Frontal cortex (tissue), 4 donors: ENCODE measurements around the gene TMED9. TPM values are rescaled to one million over a fixed set of nuclear protein-coding genes. Genes with fewer than 3 reads are reported as not detected.

ENCODE experiments used
- DNase-seq, 2 donors: peaks; one replicate each; pipeline ENCODE4 v3.0.0; 2012; ENCODE audit warnings: low spot score in 2 of 2
- FAIRE-seq: peaks from 2 replicates; lab custom pipeline; 2012; peaks lifted over from hg19 to GRCh38; lab: Jason Lieb, UNC
- total RNA-seq: library from RNA; depleted of rRNA; stranded (reverse); fragments of >200 nt; gene quantifications from one replicate; pipeline ENCODE4 v1.2.3, GENCODE V29; 2014
- donor health status: control.
- donor health status: control.
- donor health status: control.

Gene TMED9
- total RNA-seq, 1 donor from 2014 or later: 28.1 TPM

DNA sequence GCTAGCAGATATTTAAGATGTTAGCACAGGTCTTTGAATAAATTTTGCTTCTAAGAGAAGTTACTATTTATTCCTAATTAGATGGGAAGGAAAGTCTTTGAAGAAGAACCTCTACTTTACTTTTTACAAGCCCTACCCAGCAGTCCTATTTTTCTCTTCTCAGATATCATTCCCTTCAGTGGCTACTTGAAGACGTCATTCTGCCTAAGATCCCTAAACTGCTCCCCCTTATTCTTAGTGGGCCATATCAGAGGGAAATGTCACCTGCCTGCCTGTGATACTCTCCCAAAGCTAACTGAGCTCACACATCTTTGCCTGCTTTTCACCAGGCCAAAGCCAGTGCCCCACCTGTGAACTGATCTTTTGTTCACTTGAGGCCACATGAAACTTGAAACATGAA lies 16.5 kb upstream of the TMED9 start:
- no peak for DNase-seq
- FAIRE-seq: no peak

DNA sequence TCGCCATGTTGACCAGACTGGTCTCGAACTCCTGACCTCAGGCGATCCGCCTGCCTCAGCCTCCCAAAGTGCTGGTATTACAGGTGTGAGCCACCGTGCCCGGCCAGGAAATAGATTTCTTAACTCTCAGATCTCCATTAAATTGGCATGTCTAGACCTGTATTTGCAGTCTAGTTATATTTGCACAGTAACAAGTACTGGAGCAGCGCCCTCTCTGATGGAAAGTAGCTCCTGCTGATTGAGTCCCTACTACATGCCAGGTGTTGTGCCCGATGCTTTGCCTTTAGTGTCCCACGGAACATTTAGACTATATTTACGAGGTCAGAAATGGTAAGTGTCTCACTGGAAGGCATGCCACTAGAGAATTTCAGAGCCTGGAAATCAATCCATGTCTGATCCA lies 15.8 kb upstream of the TMED9 start:
- FAIRE-seq (no peak), DNase-seq (no peak)

- no peak for FAIRE-seq
- DNase-seq: no peak
These were observed 13.7 kb upstream of the TMED9 start for GRCh38 chr5:177578316-177578715.

- FAIRE-seq: no peak
- no peak for DNase-seq
These were observed 3.5 kb upstream of the TMED9 start for GRCh38 chr5:177588413-177588909.

GRCh38 chr5:177590406-177590805 lies 1.6 kb upstream of the TMED9 start:
- FAIRE-seq (no peak), DNase-seq (no peak)

- DNase-seq: no peak
- FAIRE-seq: no peak
These were observed 353 bp upstream of the TMED9 start for GRCh38 chr5:177591690-177592009.

GRCh38 chr5:177592905-177593304 lies 902 bp downstream of the TMED9 start:
- FAIRE-seq (no peak), DNase-seq (no peak)

- FAIRE-seq (no peak), DNase-seq (no peak)
These were observed 1.5 kb downstream of the TMED9 start for GRCh38 chr5:177593511-177593910.

DNA sequence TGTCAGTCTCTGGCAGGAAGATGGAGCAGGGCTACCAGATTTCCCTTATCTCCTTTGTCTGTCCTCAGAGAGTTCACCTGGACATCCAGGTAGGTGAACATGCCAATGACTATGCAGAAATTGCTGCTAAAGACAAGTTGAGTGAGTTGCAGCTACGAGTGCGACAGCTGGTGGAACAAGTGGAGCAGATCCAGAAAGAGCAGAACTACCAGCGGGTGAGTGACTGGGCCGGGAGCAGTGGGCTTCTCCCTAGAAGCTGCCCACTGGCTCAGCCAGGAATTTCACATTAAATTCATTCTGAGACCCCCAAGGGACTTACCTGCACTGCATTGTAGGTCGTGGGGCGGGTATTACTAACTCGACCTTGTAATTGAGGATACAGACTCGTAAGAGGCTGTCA lies 2.1 kb downstream of the TMED9 start:
- FAIRE-seq: no peak
- DNase-seq: no peak

GRCh38 chr5:177595026-177595585 lies 3.1 kb downstream of the TMED9 start:
- FAIRE-seq (no peak), DNase-seq (no peak)

DNA sequence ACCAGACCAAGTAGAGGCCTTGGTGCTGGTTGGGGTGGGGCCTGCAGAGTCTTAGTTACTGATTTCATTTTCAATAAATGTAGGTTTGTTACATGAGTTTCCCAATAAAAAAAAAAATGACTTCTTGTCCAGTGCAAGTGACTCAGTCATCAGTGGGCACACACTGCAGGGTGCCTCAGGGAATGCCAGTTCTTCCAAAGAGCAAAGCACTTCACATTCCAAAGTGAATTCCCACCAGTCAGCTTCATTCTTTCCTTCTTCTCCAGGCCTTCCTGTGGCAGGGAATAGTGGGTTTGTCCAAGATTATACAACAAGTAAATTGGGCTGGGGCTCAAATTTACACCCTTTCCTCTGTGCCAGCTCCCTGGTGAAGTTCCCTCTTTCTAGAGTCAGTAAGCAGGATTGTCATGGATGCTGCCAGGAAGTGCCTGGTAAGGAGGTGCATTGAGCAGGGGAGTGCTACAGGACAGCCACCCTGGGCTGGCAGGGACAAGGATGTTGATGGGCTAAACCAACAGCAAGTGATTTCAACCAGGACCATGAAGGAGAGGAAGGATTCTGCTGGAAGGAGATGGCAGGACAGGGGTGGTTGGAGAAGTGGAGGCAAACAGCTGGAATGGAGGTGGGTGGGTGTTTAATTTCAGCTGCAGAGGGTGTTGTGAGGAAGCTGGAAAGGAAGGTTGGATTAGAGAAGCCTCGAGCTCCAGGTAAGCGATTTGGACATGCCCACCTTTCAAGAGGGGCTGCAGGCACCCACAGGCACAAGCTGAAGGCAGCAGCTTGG lies 4.2 kb downstream of the TMED9 start:
- FAIRE-seq (no peak), DNase-seq (no peak)

GRCh38 chr5:177596775-177597238 lies 4.8 kb downstream of the TMED9 start:
- FAIRE-seq (no peak), DNase-seq (no peak)

- DNase-seq (no peak), FAIRE-seq (no peak)
These were observed 6.5 kb downstream of the TMED9 start for GRCh38 chr5:177598477-177598876.

DNA sequence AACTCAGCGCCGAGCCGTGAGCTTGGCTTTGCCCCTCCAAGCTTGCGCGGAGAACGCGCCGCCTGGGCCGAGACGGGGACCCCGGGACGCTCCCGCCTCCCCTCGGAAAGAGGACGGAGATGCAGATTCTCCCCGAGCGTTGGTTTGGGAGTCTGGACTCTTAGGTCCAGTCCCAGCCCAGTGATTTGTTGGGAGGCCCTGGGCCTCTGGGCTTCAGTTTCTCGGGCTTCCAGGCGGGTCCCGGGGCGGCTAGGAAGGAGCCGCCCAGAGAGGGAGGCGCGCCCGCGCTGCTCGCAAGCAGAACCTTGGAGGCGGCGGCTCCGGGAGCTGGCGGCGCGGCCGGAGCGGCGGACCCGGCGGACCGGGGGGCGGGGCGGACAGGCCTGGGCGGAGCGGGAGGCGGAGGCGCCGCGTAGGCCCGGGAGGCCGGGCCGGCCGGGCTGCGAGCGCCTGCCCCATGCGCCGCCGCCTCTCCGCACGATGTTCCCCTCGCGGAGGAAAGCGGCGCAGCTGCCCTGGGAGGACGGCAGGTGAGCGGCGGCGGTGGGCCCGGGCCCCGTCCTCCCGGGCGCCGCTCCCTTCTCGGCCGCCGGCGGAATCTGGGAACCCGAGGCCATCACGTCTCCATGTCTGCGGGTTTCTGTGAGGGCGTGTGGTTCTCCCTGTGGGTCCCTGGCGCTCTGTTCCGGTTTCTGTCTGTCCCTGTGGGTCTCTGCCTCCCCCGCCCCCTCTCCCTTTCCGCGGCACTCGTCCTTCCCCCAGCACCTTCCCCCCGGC lies 7.9 kb downstream of the TMED9 start, which contains the start of gene B4GALT7:
TSS of gene B4GALT7 (plus strand) at position 402 of the 777 bp plus-strand sequence. CDS start at position 481, 79 bp downstream.
- no peak for FAIRE-seq

DNA sequence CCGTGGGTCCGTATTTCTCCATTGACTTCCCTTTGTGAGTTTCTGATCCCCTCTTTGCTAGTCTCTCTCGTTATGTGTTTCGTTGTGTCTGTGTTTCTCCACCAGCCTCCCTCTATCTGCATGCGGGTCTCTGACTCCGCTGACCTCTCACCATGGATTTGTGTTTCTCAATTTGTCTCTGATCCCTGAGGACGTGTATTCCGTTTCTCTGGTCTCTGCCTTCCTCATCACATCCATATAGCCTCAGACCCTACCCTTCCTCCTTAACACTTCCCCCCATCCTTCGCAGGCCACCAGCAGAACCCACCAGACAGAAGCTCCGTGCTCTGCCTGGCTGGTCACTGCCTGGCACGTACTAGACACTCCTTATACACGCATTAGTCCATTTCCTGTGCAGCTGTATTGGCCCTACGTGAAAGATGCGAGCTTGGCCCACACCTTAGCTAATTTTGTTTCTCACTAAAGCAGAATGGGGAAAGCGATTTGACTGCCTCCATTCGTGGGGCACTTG lies 8.6 kb downstream of the TMED9 start:
- FAIRE-seq (no peak), DNase-seq (no peak)

More for the DNA sequence above, 7.9 kb downstream of the TMED9 start, which contains the start of gene B4GALT7:
- peak; percentile 87 to 89 for DNase-seq

DNA sequence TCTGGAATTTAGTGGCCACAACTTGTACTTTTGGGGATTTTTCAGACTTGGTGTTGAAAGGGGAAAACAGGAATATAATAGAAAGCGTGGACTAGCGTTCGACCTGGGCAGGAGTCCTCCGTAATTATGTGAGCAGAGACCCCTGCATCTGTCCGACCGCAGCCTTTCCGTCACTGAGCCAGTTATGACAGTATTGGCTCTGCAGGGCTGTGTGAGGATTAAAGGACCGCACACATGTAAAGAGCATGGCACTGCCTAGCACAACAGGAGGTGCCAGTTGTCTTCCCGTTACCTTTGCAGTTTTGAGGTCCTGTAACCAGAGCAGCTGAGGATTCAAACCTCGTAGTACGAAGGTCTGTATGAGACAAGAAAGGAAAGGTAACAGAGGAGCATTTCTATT lies 9.1 kb downstream of the TMED9 start:
- FAIRE-seq (no peak), DNase-seq (no peak)

DNA sequence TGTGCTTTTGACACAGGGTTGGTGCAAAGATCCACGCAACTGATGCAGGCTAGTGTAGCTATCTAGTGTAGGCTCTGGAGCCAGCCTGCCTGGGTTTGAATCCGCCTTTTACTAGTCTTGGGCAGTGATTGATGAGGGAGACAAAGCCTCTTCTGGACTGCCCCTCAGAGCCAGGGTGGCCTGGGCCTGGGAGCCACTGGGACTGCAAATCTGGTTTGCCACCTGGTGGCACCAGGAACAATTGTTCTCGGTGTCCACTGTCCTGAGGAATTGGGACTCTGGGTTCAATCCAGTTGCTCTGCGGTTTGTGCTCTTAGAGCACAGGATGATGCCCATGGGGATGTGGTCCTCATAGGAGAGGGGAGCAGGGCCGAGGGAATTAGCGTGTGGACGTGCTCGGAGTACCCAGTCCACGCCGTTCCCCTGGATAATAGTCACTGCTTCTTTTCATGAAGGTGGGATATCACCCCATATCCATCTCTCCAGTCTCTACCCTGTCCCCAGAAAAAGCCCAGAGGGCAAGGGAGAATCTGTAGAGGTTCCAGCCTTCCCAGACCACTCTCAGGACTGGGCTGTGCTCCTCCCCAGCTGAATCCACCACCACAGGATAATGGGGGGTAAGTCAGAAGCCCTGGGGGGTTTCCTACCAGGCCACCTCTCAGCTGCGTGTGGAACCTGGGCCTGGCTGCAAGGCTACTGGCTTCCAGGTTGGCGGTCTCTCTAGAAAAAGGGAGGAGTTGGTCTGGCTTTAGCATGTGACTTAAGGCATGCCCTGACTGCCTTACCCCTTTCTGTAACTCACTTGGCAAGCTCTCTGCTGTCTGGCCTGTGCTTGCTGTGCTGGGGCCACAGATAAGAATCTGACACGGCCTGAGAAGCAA lies 9.8 kb downstream of the TMED9 start:
- DNase-seq: no peak
- no peak for FAIRE-seq

- no peak for DNase-seq
- FAIRE-seq: no peak
These were observed 10.4 kb downstream of the TMED9 start for GRCh38 chr5:177602458-177602830.

GRCh38 chr5:177603631-177604030 lies 11.6 kb downstream of the TMED9 start:
- DNase-seq (no peak), FAIRE-seq (no peak)

DNA sequence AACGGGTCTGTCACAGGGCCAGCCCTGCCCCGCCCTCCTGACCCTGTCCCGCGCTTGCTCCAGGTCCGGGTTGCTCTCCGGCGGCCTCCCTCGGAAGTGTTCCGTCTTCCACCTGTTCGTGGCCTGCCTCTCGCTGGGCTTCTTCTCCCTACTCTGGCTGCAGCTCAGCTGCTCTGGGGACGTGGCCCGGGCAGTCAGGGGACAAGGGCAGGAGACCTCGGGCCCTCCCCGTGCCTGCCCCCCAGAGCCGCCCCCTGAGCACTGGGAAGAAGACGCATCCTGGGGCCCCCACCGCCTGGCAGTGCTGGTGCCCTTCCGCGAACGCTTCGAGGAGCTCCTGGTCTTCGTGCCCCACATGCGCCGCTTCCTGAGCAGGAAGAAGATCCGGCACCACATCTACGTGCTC lies 12.1 kb downstream of the TMED9 start:
- DNase-seq: no peak
- FAIRE-seq: no peak
